GM12878 (cell line): ENCODE data around the gene FAM47E. TPM values are rescaled to one million over a fixed set of nuclear protein-coding genes. Genes with fewer than 3 reads are reported as not detected.

Experiments used
- ATAC-seq: fragments of 200-7000 bp; cut with Tn5 transposase; 3 replicates; pipeline ENCODE4 v1.9.1; 2020; ENCODE audit warnings: mild to moderate bottlenecking, moderate library complexity
- BruUV-seq: library from RNA; stranded (reverse); fragments of 400-500 nt; replicated peaks from 2 replicates; lab custom pipeline; 2021; lab: Mats Ljungman, UMichigan
- CTCF ChIA-PET: fragments of 300-600 bp; sonication (Branson Sonifier 250); formaldehyde crosslinking; extraction: SDS; loops from one replicate; lab custom pipeline; 2021; ENCODE audit warnings: inconsistent platforms; lab: Yijun Ruan, JAX
- POLR2A ChIA-PET: fragments of 350-600 bp; formaldehyde crosslinking; extraction: SDS; loops from one replicate; lab custom pipeline; 2021; ENCODE audit warnings: inconsistent platforms; lab: Charles Lee
- RAD21 ChIA-PET: fragments of 300-600 bp; sonication (Branson Sonifier 250); formaldehyde crosslinking; loops from one replicate; lab custom pipeline; 2023; ENCODE audit warnings: antibody characterized with exemption; ENCODE audit not compliant: unreplicated experiment; lab: Charles Lee
- SMC1A ChIA-PET: fragments of 300-600 bp; sonication (Branson Sonifier 250); formaldehyde crosslinking; loops from one replicate; lab custom pipeline; 2023; ENCODE audit not compliant: unreplicated experiment, uncharacterized antibody; lab: Charles Lee
- DNase-seq: peaks from one replicate; pipeline ENCODE4 v3.0.0-alpha.2; 2011; ENCODE audit warnings: low read depth, low spot score
- FAIRE-seq: peaks from 3 replicates; lab custom pipeline; 2011; peaks lifted over from hg19 to GRCh38; lab: Jason Lieb, UNC
- H2AFZ ChIP-seq: 2 replicates; pipeline ENCODE4 v1.6.0; 2011; ENCODE audit warnings: low read depth, low read length, control low read depth; ENCODE audit not compliant: control insufficient read depth
- H3K27ac ChIP-seq: 2 replicates; pipeline ENCODE4 v1.5.1; 2011; ENCODE audit warnings: control low read depth; ENCODE audit not compliant: control insufficient read depth, insufficient read depth
- H3K27me3 ChIP-seq, 2 experiments: replicated peaks in 1 of 2; 2 replicates each; pipeline versions ENCODE4 v1.6.0 to v1.6.1; 2011; ENCODE audit warnings: low read length in 1 of 2; ENCODE audit not compliant: control insufficient read depth in 2 of 2, insufficient read depth in 2 of 2
- H3K36me3 ChIP-seq, 2 experiments: 2 replicates each; pipeline ENCODE4 v1.5.1; 2011; ENCODE audit warnings: low read length in 1 of 2; ENCODE audit not compliant: control insufficient read depth in 2 of 2, insufficient read depth in 2 of 2
- H3K4me1 ChIP-seq: 2 replicates; pipeline ENCODE4 v1.6.1; 2011; ENCODE audit warnings: mild to moderate bottlenecking, low read length, moderate library complexity, mixed read lengths; ENCODE audit not compliant: control insufficient read depth, insufficient read depth
- H3K4me2 ChIP-seq: 2 replicates; pipeline ENCODE4 v1.6.0; 2011; ENCODE audit warnings: control low read depth; ENCODE audit not compliant: control insufficient read depth, insufficient read depth
- H3K4me3 ChIP-seq: fragments of 200-600 bp; sonication (generic); 2 replicates; pipeline ENCODE4 v1.5.1; 2016
- H3K79me2 ChIP-seq: 2 replicates; pipeline ENCODE4 v1.6.0; 2011; ENCODE audit warnings: low read length; ENCODE audit not compliant: control insufficient read depth, insufficient read depth
- H3K9ac ChIP-seq: 2 replicates; pipeline ENCODE4 v1.8.0; 2011; ENCODE audit warnings: low read length, control low read depth, mixed read lengths; ENCODE audit not compliant: control insufficient read depth, insufficient read depth
- H3K9me3 ChIP-seq: replicated peaks from 3 replicates; pipeline ENCODE4 v1.5.1; 2011; ENCODE audit warnings: mild to moderate bottlenecking, low read length; ENCODE audit not compliant: control insufficient read depth, insufficient read depth
- H4K20me1 ChIP-seq: 2 replicates; pipeline ENCODE4 v1.6.0; 2011; ENCODE audit not compliant: control insufficient read depth, insufficient read depth
- ATF2 ChIP-seq: IDR thresholded peaks from 2 replicates; pipeline ENCODE4 v1.6.1; 2012; ENCODE audit warnings: low read length, inconsistent platforms
- KDM1A ChIP-seq: fragments of 200-600 bp; sonication (generic); IDR thresholded peaks from 2 replicates; pipeline ENCODE4 v1.6.1; 2016; ENCODE audit warnings: borderline replicate concordance
- MTA2 ChIP-seq: fragments of 450-650 bp; IDR thresholded peaks from 2 replicates; pipeline ENCODE4 v1.6.1; 2016; ENCODE audit warnings: low read depth, mild to moderate bottlenecking, moderate library complexity
- NRF1 ChIP-seq: conservative IDR thresholded peaks from 2 replicates; pipeline ENCODE4 v1.6.1; 2011; ENCODE audit warnings: mild to moderate bottlenecking, low read depth, low read length, improper control_type of control experiment
- SREBF2 ChIP-seq: IDR thresholded peaks from 2 replicates; pipeline ENCODE4 v1.6.1; 2012; ENCODE audit warnings: mild to moderate bottlenecking, low read length
- STAT3 ChIP-seq: IDR thresholded peaks from 2 replicates; pipeline ENCODE4 v1.6.1; 2011; ENCODE audit warnings: low read depth, low read length, improper control_type of control experiment
- TCF7 ChIP-seq: IDR thresholded peaks from 2 replicates; pipeline ENCODE4 v1.6.1; 2014; ENCODE audit warnings: antibody characterized with exemption, borderline replicate concordance
- USF2 ChIP-seq: IDR thresholded peaks from 2 replicates; pipeline ENCODE4 v1.6.1; 2011; ENCODE audit warnings: low read depth, low read length, improper control_type of control experiment, borderline replicate concordance
- YBX1 ChIP-seq: fragments of 450-650 bp; IDR thresholded peaks from 2 replicates; pipeline ENCODE4 v1.6.1; 2016; ENCODE audit warnings: antibody characterized with exemption
- YY1 ChIP-seq: IDR thresholded peaks from 2 replicates; pipeline ENCODE4 v1.6.1; 2011; ENCODE audit warnings: low read depth, mild to moderate bottlenecking, low read length
- ZBED1 ChIP-seq: IDR thresholded peaks from 2 replicates; pipeline ENCODE4 v1.6.1; 2016; ENCODE audit warnings: borderline replicate concordance
- WGBS: methylation state at CpG from one replicate; pipeline ENCODE4 v1.1.6; 2016; ENCODE audit warnings: low lambda C conversion rate; ENCODE audit not compliant: insufficient replicate concordance, insufficient coverage; ENCODE audit errors: missing lambda C conversion rate; 5-methylcytosine and 5-hydroxymethylcytosine counted together
- in situ Hi-C: fragments of 300-500 bp; cut with MboI; formaldehyde crosslinking; loops from 9 replicates; pipeline ENCODE4 v1.14.3; 2018; ENCODE audit warnings: mixed read lengths
- intact Hi-C: fragments of 100-400 bp; cut with micrococcal nuclease; formaldehyde crosslinking; loops from one replicate; pipeline ENCODE4 v1.14.2; 2022; ENCODE audit not compliant: unreplicated experiment
- polyA plus RNA-seq, 11 experiments: library from polyadenylated mRNA; depleted of rRNA in 4 of 11; unstranded in 6 of 11; stranded (reverse) in 5 of 11; fragments of >200 nt; fragmentation: Nextera tagmentation in 4 of 11; fragmentation: Illumina TruSeq in 1 of 11; extraction: Ambion mirVana in 4 of 11; extraction: Trizol in 1 of 11; gene quantifications; 1 replicate in 1 of 11; 2 replicates in 10 of 11; pipeline versions ENCODE4 v1.2.1 to v1.2.3, GENCODE V29; 2011 to 2016; ENCODE audit warnings: inconsistent platforms in 2 of 11, missing spikeins in 2 of 11, low read depth in 1 of 11
- total RNA-seq, 4 experiments: library from RNA; depleted of rRNA in 3 of 4; stranded (reverse); fragments of >200 nt in 3 of 4; fragmentation: Illumina TruSeq in 1 of 4; extraction: Trizol in 1 of 4; gene quantifications; 2 replicates each; pipeline versions ENCODE4 v1.2.1 to v1.2.3, GENCODE V29; 2013 to 2021

Gene FAM47E
- total and polyA plus RNA-seq, 10 of the 15 experiments (the other 5 are each of a cell fraction or from before 2014, with no cell fraction given) = 0.03 TPM; not detected in 9

DNA sequence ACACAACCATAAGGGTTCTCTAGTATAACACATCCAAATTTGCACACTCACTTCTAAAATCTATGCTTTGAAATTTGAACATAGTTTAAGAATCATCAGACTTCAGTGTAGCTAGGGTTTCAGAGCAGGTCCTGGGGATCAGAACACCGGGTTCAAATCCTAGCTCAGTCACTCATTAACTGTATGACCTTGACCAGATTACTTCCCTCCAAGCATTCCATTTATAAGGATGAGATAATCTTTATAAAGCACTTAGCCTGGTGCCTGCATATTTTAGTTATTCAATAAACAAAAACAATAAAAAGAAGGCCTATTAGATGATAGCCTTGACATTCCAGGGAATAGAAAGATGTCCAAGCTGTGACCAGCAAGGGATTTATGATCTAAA lies 50.2 kb downstream of the FAM47E start:
- peaks cover 11% of the 10 kb centered on the region for H3K9me3 ChIP-seq
- H3K27me3 ChIP-seq = peaks cover 5 to 6% of the 10 kb centered on the region in 2 experiments
- H3K36me3 ChIP-seq = no peaks in the 10 kb centered on the region
- ChIA-PET CTCF (interaction anchor here (1.9 kb wide), 1 partner anchor 122 kb away, joined by 7 read pairs; no protein-coding TSS in a partner anchor), POLR2A (no interaction called here), SMC1A (interaction anchor here (0.5 to 1.8 kb wide), 3 partner anchors 76 to 712 kb away, joined by 3 to 5 read pairs (median 5); no protein-coding TSS in a partner anchor), RAD21 (interaction anchor here (1.5 kb wide), 1 partner anchor 121 kb away, joined by 4 read pairs; no protein-coding TSS in a partner anchor)
- no peak overlapping the region for H3K27ac ChIP-seq
- H3K4me1 ChIP-seq = peaks cover 24% of the 10 kb centered on the region
- H3K4me2 ChIP-seq = peak overlapping the region; percentile 64
- in situ Hi-C loops = no loop called here
- H3K79me2 ChIP-seq = no peaks in the 10 kb centered on the region
- ATAC-seq (no peak), DNase-seq (no peak), FAIRE-seq (no peak)
- no TSS peak for BruUV-seq
- TF ChIP-seq TCF7 = no peak
- TF ChIP-seq YBX1 = no peak
- TF ChIP-seq ZBED1 = no peak; the same call in 1 of the 2 replicates
- TF ChIP-seq MTA2 = no peak
- no peak for TF ChIP-seq YY1
- TF ChIP-seq USF2 = no peak
- TF ChIP-seq STAT3 = no peak
- TF ChIP-seq KDM1A = no peak
- TF ChIP-seq ATF2 = no peak
- no peak for TF ChIP-seq SREBF2
- TF ChIP-seq NRF1 = no peak
- H3K4me3 ChIP-seq = no peak overlapping the region
- 0% methylated on average over 1 of the region's 1 CpG for WGBS
- H2AFZ ChIP-seq = no peak overlapping the region
- no peak overlapping the region for H3K9ac ChIP-seq
- intact Hi-C loops = loop anchor here (1.0 kb wide), 1 partner anchor 103 kb away; no protein-coding TSS in a partner anchor
- no peaks in the 10 kb centered on the region for H4K20me1 ChIP-seq
